Upper lobe of left lung (tissue), 6 donors: ENCODE measurements around the gene SLC13A3. TPM values are rescaled to one million over a fixed set of nuclear protein-coding genes. Genes with fewer than 3 reads are reported as not detected.
"Not testable (repeated sequence)": the region's sequence is repeated elsewhere in the genome, so short reads cannot be mapped to it uniquely, and the experiment has no call there.

ENCODE experiments used
- ATAC-seq, 2 donors: fragments of 200-7000 bp; cut with Tn5 transposase; one replicate each; pipeline ENCODE4 v1.9.1; 2022; ENCODE audit warnings: mild to moderate bottlenecking in 2 of 2, moderate library complexity in 2 of 2; ENCODE audit not compliant: low FRiP score in 2 of 2
- DNase-seq, 2 donors: peaks; one replicate each; pipeline ENCODE4 v3.0.0-alpha.2; 2019 to 2020
- H3K27ac ChIP-seq, 4 donors: fragments of 200-600 bp; sonication (generic); one replicate each; pipeline ENCODE4 v1.5.1; 2016 to 2019
- H3K27me3 ChIP-seq, 4 donors: fragments of 200-600 bp; sonication (generic); one replicate each; pipeline ENCODE4 v1.5.1; 2017 to 2019
- H3K36me3 ChIP-seq, 4 donors: fragments of 200-600 bp; sonication (generic); one replicate each; pipeline ENCODE4 v1.5.1; 2016 to 2019
- H3K4me1 ChIP-seq, 4 donors: fragments of 200-600 bp; sonication (generic); one replicate each; pipeline ENCODE4 v1.5.1; 2018 to 2019
- H3K4me3 ChIP-seq, 4 donors: fragments of 200-600 bp; sonication (generic); one replicate each; pipeline ENCODE4 v1.5.1; 2017 to 2019; ENCODE audit warnings: mild to moderate bottlenecking in 2 of 4, moderate library complexity in 1 of 4
- H3K9me3 ChIP-seq, 4 donors: fragments of 200-600 bp; sonication (generic); one replicate each; pipeline ENCODE4 v1.5.1; 2018 to 2019
- EP300 ChIP-seq, 4 donors: sonication (generic); formaldehyde crosslinking; IDR thresholded peaks; one replicate each; pipeline ENCODE4 v1.5.1; 2017; ENCODE audit warnings: antibody characterized with exemption in 4 of 4, control low read depth in 2 of 4
- POLR2A ChIP-seq, 4 donors: fragments of 450-650 bp; IDR thresholded peaks; one replicate each; pipeline ENCODE4 v1.5.1; 2016 to 2017; ENCODE audit warnings: antibody characterized with exemption in 4 of 4, mild to moderate bottlenecking in 2 of 4
- POLR2AphosphoS5 ChIP-seq, 2 donors: sonication (generic); formaldehyde crosslinking; IDR thresholded peaks; one replicate each; pipeline ENCODE4 v1.5.1; 2017; ENCODE audit warnings: antibody characterized with exemption in 2 of 2
- WGBS, 2 donors: methylation state at CpG; one replicate each; pipeline ENCODE4 v1.1.5; 2017 to 2018; 5-methylcytosine and 5-hydroxymethylcytosine counted together
- total RNA-seq, 6 donors: library from RNA; depleted of rRNA in 4 of 6; stranded (reverse); fragments of >200 nt in 4 of 6; gene quantifications; one replicate each; pipeline versions ENCODE4 v1.1.0 to v1.2.1, GENCODE V29; 2016 to 2021
- TF ChIP-seq, protein P1 (sequence below), 6 experiments: fragments of 450-650 bp in 4 of 6; fragments of 200-600 bp in 2 of 6; sonication (generic) in 2 of 6; IDR thresholded peaks; one replicate each; pipeline ENCODE4 v1.5.1; 2016 to 2019; ENCODE audit warnings: antibody characterized with exemption in 6 of 6
- donor health status: DM: no; HTN: no; CAD: no; lungs with moderate emphysema.
- donor health status: DM: no; HTN: yes; CAD: no; lungs with severe emphysema.

Gene SLC13A3
- total RNA-seq, 6 donors from 2014 or later = 0.88 to 11.5 (median 1.3) TPM

DNA sequence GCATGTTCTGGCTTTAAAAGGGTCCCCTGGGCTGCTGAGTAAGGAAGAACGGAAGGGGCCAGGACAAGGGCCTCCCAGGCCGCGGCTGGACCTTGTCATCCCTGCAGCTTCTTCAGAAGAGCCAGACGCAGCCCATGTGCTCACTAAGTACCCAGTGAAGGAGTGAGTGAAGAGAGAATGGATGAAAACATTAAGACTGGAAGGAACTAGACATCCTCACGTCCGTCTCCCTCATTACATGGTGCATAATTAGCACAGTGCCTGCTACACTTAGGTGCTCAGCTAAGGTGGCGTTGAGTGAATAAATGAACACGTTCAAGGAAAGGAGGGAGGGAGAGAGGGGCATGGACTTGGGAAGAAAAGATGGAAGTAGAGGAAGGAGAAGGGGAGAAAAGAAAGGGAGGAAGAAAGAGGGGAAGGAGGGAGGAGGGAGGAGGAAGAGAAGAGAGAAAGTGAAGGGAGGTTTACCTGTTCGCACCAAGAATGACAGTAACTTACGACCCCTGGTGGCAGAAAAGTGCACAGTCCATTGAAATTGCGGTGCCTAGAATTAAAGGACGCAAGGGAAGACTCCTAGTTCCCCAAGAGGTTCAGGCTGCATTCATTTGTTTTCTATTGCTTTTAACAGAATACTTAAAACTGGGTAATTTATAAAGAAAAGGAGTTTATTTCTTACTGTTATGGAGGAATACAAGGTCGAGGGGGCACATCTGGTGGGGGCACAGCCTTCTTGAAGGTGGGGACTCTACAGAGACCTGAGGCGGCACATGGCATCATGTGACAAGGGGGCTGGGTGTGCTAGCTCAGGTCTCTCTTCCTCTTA is 30.0 kb upstream of the SLC13A3 start:
- WGBS, 2 donors = 53 to 57% methylated on average over 14 of the region's 14 CpGs
- H3K36me3 ChIP-seq = peaks cover 0 to 25% (median 0%) of the 10 kb centered on the region in 4 donors
- H3K27ac ChIP-seq = no peak overlapping the region
- no peak overlapping the region for H3K4me3 ChIP-seq
- H3K27me3 ChIP-seq = no peaks in the 10 kb centered on the region
- DNase-seq (peak in 1 of 2 donors; percentile 47), ATAC-seq (peak in 1 of 2 donors; percentile 57)
- TF ChIP-seq EP300 (IDR thresholded peaks at IDR 0.05) (no peak), POLR2AphosphoS5 (IDR thresholded peaks at IDR 0.05) (no peak), POLR2A (IDR thresholded peaks at IDR 0.05) (no peak)
- TF ChIP-seq, protein P1, sequence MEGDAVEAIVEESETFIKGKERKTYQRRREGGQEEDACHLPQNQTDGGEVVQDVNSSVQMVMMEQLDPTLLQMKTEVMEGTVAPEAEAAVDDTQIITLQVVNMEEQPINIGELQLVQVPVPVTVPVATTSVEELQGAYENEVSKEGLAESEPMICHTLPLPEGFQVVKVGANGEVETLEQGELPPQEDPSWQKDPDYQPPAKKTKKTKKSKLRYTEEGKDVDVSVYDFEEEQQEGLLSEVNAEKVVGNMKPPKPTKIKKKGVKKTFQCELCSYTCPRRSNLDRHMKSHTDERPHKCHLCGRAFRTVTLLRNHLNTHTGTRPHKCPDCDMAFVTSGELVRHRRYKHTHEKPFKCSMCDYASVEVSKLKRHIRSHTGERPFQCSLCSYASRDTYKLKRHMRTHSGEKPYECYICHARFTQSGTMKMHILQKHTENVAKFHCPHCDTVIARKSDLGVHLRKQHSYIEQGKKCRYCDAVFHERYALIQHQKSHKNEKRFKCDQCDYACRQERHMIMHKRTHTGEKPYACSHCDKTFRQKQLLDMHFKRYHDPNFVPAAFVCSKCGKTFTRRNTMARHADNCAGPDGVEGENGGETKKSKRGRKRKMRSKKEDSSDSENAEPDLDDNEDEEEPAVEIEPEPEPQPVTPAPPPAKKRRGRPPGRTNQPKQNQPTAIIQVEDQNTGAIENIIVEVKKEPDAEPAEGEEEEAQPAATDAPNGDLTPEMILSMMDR (IDR thresholded peaks at IDR 0.05) = peak; percentile 46 to 78 (median 64)
- peaks cover 6 to 16% (median 13%) of the 10 kb centered on the region in 4 donors for H3K4me1 ChIP-seq
- no peaks in the 10 kb centered on the region for H3K9me3 ChIP-seq

DNA sequence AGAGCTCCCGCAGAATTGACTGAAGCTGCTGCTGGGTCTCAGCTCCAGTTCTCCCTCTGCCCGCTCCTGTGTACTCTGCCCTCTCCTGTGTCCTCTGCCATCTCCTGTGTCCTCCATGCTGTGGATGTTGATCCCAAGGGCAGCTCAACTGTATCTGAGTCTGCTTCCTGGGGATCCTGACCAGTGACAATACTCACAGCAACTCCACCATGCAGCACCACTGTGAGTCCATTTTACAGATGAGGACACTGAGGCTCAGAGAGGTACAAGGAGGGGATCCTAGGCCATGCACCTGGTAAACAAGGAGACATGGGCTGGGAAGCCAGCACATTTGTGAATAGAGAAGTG is 29.4 kb upstream of the SLC13A3 start:
- TF ChIP-seq POLR2AphosphoS5 (IDR thresholded peaks at IDR 0.05) = no peak
- WGBS, 2 donors = 86 to 95% methylated on average over 2 of the region's 2 CpGs
- Histone ChIP-seq H3K27me3 (no peaks in the 10 kb centered on the region), H3K4me3 (no peak overlapping the region), H3K27ac (no peak overlapping the region), H3K36me3 (peaks cover 0 to 19% (median 0%) of the 10 kb centered on the region in 4 donors), H3K4me1 (peaks cover 6 to 16% (median 13%) of the 10 kb centered on the region in 4 donors), H3K9me3 (no peaks in the 10 kb centered on the region)
- no peak for DNase-seq
- no peak for ATAC-seq

DNA sequence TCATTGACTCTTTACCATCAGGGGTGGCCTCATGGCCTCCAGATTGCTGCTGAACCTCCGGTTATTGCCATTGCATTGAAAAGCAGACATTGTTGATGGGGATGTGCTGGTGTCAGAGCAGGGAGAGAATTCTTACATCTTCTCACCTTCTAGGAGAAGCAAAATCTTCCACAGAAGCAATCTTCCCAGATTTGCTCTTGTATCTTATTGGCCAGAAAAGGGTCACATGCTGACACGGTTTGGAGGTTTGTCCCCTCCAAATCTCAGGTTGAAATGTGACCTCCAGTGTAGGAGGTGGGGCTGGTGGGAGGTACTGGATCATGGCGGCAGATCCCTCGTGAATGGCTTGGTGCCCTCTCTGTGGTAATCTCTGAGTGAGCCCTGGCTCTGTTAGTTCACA is 27.3 kb upstream of the SLC13A3 start:
- Histone ChIP-seq H3K4me3 (no peak overlapping the region), H3K27me3 (no peaks in the 10 kb centered on the region), H3K36me3 (peaks cover 0 to 8% (median 0%) of the 10 kb centered on the region in 4 donors), H3K27ac (no peak overlapping the region), H3K9me3 (no peaks in the 10 kb centered on the region), H3K4me1 (peaks cover 3 to 12% (median 8%) of the 10 kb centered on the region in 4 donors)
- DNase-seq (no peak), ATAC-seq (no peak)
- TF ChIP-seq POLR2A (IDR thresholded peaks at IDR 0.05) = no peak
- TF ChIP-seq EP300 (IDR thresholded peaks at IDR 0.05) = no peak
- no peak for TF ChIP-seq POLR2AphosphoS5 (IDR thresholded peaks at IDR 0.05)
- TF ChIP-seq, protein P1 (IDR thresholded peaks at IDR 0.05) = no peak
- 87 to 98% methylated on average over 4 of the region's 4 CpGs for WGBS, 2 donors

DNA sequence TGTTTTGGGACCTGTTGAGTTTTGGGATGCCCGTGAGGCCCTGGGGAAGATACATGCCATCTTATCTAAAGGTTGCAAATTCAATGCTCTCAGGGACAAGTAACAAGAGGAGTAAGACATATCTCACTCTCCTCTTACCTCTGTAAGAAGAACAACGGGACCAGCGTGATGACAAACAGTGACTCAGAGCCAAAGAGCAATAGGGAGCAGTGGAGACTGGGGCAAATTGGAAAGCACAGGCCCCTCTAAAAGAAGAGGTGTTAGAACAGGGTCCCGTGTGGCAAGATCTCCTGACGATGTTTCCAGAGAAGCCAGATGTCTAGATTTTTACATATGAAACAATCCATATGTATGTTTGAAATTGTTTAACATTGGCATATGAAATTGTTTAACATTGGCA is 26.3 kb upstream of the SLC13A3 start:
- Histone ChIP-seq H3K36me3 (peaks cover 0 to 8% (median 0%) of the 10 kb centered on the region in 4 donors), H3K27ac (no peak overlapping the region), H3K9me3 (peaks cover 0 to 3% (median under 1%) of the 10 kb centered on the region in 4 donors), H3K27me3 (no peaks in the 10 kb centered on the region), H3K4me1 (peaks cover 0 to 3% (median 1%) of the 10 kb centered on the region in 4 donors), H3K4me3 (no peak overlapping the region)
- ATAC-seq = no peak
- TF ChIP-seq, protein P1 (IDR thresholded peaks at IDR 0.05) = no peak
- TF ChIP-seq EP300 (IDR thresholded peaks at IDR 0.05) (no peak), POLR2A (IDR thresholded peaks at IDR 0.05) (no peak), POLR2AphosphoS5 (IDR thresholded peaks at IDR 0.05) (no peak)
- no peak for DNase-seq
- WGBS, 2 donors = 86 to 91% methylated on average over 5 of the region's 5 CpGs

DNA sequence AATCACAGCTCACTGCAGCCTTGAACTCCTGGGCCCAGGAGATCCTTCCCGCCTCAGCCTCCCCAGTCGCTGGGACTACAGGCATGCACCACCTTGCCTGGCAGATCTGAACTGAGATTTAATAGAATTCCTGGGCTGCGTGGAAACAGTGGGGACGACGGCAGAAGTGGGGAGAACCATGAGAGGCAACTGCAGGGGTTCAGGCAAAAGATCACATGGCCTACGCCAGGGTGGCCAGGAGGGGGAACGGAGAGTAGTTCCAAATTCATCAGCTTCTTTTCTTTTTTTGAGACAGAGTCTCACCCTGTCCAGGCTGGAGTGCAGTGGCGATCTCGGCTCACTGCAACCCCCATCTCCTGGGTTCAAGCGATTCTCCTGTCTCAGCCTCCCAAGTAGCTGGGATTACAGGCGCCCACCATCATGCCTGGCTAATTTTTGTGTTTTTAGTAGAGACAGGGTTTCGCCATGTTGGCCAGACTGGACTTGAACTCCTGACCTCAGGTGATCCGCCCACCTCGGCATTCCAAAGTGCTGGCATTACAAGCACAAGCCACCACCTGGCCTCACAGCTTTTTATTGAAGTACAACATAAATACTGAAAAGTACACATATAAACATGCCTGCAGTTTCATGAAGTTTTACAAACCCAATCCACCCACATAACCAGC is 25.5 kb upstream of the SLC13A3 start:
- DNase-seq, H3K9me3 ChIP-seq, H3K27me3 ChIP-seq, ATAC-seq, H3K36me3 ChIP-seq, H3K27ac ChIP-seq, H3K4me1 ChIP-seq, H3K4me3 ChIP-seq: not testable (repeated sequence)
- WGBS, 2 donors = 94% methylated on average over 9 to 12 of the region's 14 CpGs
